HG03571 (cell line): ENCODE measurements around the gene SND1.
"Not testable (repeated sequence)": the region's sequence is repeated elsewhere in the genome, so short reads cannot be mapped to it uniquely, and the experiment has no call there.

Source experiments
- ATAC-seq: cut with Tn5 transposase; IDR thresholded peaks from one replicate; pipeline ENCODE4 v1.9.1; 2021; ENCODE audit not compliant: unreplicated experiment

The SND1 gene

DNA sequence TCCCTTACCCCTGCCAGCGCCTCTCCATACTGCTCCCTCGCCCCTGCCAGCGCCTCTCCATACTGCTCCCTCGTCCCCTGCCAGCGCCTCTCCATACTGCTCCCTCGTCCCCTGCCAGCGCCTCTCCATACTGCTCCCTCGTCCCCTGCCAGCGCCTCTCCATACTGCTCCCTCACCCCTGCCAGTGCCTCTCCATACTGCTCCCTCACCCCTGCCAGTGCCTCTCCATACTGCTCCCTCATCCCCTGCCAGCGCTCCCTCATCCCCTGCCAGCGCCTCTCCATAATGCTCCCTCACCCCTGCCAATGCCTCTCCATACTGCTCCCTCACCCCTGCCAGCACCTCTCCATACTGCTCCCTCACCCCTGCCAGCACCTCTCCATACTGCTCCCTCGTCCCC, 455.5 kb downstream of the SND1 start:
- ATAC-seq, result not testable (repeated sequence)

DNA sequence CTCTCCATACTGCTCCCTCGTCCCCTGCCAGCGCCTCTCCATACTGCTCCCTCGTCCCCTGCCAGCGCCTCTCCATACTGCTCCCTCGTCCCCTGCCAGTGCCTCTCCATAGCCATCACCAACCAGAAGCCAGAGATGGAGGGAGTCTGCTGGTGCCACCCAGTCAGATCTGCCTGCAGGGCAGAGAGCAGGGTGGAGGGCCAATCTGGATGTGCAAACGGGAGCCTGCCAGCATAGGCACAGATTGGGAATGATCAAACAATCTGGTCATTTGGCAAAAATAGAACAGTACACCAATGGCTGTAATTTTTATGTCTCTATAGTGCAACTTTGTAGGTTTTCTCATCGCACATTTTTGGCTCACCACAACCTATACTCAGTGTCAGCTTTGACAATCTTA, 456.1 kb downstream of the SND1 start:
- no peak for ATAC-seq

DNA sequence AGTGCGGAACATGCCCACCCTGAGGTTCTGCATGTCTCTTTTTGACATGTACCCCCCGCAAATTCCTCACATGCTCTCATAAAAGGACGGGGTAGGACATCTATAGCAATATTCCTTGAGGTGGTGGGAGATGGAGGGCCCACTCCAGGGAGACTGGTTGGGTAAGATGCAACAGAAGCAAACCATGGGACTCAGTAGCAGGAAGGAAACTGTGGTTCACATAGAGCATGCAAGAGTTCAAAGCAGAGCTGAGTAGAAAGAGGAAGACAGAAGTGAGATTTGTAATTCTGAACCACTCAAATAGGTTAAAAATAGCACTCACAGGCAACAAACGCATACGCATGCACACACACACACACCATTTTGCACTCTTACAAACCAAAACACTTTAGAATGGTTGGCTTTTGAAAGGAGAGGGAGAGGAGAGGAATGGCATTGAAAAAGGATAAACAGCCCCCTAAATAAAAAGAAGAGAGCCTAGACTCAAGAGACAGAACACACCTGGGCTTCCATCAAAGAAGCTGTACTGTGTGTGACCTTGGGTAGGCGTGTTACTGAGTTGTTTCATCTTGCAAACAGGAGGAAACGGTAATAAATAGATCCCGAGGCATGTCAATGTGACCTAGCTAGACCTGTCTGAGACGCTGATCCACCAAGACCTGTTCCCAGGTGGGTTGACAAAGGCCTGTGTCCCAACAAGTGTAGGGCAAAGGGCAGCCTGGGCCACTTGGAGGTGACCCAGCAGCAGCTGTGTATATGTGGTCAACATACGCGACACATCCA, 456.8 kb downstream of the SND1 start:
- peak; percentile 87 for ATAC-seq

DNA sequence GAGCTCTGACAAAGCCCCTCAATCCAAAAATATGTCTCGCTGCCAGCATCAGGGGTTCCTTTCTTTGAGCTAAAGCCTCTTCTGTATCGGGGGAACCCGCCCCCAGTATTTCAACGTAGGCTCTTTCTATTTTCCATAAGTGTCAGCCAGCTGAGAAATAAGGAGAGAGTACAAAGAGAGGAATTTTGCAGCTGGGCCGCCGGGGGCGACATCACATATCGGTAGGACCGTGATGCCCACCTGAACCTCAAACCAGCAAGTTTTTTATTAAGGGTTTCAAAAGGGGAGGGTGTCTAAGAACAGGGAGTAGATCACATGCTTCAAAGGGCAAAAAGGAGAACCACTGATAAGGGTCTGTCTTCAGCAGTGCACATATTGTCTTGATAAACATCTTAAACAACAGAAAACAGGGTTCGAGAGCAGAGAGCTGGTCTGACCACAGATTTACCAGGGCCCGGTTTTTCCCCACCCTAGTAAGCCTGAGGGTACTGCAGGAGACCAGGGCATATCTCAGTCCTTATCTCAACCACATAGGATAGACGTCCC, 457.5 kb downstream of the SND1 start:
- not testable (repeated sequence) for ATAC-seq

DNA sequence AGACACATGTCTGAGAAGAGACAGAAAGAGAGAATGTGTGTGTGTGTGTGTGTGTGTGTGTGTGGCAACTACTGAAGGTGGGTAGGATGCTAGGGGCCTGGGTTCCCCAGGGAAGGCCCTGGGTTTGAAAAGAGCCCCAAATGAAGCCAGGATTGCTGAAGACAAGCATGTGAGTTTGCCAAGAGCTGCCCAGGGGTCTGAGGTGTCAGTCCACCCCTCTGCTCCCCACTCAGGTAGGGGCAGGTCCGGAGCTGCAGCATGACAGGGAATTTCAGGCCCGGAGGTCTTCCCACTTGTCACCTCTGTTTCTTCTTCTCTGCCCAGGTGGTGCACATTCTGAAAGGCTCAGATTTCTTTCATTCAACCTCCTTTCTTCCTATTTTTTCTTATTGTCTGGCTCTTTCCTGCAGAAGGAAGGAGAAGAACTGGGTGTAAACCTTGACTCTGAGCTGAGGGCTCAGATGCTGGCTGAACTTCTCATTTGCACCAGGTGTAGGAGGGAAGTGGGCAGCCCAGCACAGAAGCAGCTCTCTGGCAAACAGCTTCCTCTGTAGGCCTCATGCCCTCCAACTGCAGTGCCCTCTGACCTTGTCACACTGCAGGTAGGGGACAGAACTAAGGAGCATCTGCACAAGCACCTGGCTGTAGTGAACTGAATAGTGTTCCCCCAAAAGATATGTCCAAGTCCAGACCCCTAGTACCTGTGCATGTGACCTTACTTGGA, 458.8 kb downstream of the SND1 start:
- no peak for ATAC-seq

DNA sequence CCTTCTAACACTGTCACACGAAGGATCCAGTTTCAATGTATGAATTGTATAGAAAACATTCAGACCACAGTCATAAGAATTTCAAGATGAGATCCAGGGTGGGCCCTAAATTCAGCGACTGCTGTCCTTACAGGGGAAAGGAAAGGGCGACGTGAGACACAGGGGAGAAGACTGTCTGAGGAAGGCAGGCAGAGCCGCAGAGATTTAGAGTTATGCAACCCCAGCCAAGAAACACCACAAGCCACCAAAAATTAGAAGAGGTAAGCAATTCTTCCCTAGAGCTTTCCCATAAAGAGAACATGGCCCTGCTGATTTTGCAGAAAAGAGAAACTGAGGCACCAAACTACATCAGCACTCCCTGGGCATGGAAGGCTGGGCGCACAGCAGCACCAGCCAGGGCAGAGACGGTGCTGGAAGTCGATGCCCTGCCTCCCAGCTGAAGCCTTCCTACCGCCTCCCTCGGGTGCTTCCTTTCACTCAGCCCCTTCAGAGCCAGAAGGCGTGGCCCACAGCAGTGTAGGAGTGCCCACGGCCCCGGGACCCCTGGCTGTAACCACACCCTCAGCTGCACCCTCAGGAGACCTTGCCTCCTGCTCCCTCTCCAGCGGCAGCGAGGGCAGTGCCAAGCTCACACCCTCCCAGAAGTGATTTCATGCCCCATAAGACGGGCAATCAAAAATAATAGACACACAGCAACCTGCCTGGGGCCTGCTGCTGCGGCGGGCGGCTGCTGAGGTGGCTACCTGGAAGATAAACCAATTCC, 460.2 kb downstream of the SND1 start:
- ATAC-seq, result no peak

DNA sequence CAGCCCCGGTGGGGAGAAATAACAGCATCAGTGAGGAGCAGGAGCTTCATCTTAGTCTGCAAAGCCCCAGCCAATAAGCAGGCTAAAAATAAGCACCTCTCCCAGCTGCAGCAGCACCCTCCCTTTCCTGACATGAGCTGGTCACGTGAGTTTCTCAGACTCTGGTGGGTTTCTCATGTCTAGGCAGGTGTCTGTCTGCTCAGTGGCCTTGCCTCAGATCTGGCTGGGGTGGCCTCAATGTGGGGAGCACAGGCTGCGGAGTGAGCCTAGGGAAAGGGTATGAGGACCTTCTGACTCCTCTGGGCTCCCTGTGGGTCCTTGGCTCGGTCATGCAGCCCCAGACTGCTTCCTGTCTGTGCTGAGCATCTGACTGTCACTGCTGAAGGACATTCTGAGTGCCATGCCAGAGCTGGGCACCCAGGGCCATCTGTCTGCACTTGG, 460.8 kb downstream of the SND1 start:
- no peak for ATAC-seq

DNA sequence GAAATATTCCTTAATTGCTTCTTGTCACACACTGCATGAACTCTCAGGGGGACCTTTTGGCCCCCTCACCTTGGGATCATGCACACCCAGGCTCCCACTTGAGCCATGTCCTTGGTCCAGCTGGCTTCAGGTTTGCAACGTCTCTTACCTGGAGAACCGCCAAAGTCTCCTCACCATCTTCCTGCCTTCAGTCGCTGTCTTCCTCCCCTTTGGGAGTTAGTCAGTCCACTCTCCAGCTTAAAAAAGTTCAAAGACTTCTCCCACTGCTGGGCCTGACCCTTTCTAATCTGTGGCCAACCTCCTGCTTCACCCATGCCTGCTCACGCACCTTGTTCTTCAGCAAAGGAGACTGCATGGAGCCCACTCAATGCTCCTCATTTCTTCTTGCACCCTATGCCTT, 461.8 kb downstream of the SND1 start:
- ATAC-seq, result no peak

DNA sequence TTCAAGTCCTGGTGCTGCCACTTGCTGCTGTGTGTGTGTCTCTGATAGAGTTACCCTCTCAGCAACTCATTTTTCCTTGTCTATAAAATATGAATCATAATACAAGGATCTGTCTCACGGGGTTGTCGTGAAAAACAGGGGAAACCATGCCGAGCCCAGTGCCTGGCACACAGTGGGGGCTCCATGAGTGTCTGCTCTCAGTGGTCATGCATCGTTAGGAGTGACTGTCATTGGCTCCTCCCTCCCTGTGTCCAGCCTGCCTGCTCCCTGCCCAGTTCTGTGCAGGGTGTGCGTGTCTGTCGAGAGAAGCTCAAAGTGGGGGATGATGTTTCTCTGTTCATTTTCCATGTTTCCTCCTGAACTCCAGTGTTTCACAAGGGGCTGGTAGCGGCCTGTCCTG, 462.8 kb downstream of the SND1 start:
- ATAC-seq, result no peak

DNA sequence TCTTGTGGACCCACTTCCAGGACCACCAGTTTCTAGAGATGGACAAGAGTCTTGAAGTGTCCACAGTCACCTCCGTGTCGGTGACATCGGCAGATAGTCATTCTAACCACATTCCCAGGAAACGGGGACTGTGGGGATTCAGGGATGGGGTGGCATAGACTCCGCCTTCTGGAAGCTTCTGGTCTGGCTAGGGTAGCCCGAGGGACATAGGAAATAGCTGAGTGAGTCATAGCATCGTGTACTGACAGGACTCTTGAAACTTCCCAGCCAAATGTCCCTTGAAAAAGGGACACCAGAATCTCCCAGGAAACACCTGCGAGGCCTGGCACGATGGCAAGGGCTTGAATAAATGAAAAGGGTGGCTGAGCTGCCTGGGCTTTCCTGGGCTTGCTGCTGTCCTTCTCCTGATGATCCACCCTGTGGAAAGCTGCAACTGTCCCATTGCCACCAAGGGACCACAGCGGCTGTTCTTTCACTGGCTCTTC, 463.4 kb downstream of the SND1 start:
- ATAC-seq, result no peak

DNA sequence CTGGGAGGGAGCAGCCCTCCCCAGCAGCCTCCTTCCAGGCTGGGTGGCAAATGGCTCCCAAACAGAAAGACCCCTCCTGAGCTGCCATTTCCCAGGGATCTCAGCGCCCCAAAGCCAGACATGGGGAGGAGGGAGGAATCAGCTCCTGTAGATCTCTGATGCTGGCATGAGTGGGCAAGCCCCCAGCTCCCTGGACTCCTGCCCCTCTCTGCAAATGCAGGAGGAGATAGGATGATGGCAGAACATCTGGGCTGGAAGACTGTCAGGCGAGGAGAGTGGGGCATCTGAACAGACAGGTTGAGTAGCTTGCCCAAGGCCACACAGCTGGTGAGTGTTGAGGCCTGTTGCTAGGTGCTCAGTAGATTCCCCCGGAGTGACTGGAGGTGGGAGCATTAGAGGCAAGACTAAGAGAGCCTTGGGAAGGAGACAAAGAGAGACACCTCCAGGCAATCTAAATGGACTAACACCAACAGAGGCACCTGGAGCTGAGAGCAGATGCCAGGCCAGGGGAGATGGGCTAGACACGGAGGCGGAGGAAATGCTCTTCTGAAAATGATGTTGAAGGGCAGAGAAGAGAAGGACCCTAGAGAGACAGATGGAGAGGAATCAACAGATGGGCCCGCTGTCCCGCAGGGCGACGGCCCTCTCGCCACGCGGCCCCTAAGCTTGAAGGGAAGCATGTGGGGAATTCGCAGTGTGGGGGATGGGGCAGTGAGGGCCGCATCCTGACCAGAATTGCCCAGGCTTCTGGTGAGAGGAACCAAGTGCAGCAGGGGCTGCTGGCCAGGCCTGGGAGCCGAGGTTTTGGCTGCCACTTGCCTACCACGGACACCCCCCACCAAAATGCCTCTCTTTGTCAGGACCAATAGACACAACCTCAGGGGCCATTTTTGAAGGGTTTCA, 464.1 kb downstream of the SND1 start:
- no peak for ATAC-seq

DNA sequence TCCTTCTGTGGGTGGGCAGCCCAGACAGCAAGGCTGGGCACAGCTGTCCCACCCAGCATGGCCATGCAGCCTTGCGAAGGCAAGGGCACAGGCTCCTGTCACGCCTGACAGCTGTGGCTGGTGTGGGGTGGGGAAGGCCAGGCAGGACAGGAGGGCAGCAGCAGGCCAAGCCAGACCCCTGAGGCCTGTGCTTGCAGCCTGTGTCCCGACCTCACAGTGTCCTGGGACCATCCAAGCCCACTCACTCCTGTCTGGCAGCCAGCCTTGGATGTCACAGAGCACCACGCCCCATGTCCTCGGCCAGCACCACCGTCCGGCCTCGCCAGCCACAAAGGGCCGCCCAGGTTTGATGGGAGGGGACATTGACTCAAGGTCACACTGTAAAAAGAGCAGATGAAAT, 464.7 kb downstream of the SND1 start:
- no peak for ATAC-seq

DNA sequence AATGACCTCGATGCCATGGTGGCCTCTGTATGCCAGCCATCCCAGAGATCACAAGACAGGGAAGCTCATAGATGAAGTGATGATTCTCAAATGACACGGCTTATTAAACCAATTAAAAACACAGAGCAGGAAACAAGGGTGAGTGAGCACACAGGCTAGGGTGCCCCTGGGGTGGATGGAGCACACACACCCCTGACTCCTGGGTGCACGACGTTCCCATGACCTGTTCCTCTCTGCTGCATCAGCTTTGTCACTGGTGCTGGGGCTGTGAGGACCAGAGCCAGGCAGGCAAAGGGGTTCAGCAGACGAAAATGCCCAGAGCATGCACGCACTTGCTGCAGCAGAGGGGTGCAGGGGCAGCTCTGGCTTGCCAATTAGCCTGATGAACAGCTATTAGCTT, 465.7 kb downstream of the SND1 start:
- ATAC-seq, result no peak

DNA sequence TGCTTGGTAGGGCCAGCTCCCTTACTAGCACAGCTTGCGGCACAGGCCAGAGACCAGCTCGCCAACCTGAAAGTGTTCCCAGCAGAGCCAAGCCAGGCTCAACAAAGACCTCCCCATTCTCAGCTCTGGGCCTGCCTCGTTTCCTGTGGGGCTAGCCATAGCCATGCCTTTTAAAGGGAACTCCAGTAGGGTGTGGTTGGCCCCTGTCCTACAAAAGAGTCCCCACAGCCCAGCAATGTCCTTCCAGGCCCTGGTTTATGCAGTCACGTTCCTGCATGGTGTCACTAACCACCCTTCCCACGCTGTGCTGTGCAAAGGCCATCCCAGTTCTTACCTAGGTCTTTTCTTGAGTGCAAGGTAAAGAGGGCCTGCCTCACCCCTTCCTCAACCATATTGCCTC, 467.0 kb downstream of the SND1 start:
- ATAC-seq, result no peak

DNA sequence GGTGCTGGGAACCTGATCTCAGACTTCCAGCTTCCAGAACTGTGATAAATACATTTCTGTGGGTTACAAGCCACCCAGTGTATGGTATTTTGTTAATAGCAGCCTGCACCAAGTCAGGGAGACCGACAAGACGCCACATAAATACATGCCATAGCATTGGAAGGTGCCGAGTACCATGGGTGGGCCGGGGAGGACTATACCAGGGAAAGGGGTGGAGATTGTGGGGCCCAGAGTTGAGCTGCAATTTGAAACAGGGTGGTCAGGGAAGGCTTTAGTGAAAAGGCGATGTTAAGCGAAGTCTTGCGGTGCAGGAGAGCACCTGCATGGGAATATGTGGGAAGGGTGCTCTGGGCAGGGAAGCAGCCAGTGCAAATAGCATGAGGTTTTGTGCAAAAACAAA, 468.1 kb downstream of the SND1 start:
- ATAC-seq, result no peak

DNA sequence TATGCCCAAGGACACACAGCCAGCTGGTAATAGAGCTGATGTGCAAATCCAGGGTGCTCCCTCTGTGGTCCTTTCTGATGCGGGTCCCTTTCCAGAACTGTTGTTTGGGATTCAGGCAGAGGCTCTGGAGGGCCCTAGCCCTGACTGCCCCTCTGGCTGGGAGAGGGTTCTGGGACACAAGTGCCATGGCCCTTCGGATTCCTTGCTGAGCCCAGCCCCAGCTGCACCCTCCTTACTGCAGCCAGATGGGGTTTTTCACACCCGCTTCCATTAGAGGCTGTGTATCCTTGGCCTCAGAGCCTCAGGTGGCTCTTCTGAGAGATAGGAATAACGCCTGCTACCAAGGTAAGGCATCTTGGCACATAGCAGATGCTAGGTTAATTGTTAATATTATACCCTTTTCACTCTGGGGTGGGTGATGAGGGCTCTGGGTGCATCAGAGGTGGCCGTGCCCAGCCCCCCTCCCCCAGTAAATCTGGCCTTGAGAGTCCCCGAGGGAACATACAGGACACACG, 469.0 kb downstream of the SND1 start:
- ATAC-seq, result no peak

DNA sequence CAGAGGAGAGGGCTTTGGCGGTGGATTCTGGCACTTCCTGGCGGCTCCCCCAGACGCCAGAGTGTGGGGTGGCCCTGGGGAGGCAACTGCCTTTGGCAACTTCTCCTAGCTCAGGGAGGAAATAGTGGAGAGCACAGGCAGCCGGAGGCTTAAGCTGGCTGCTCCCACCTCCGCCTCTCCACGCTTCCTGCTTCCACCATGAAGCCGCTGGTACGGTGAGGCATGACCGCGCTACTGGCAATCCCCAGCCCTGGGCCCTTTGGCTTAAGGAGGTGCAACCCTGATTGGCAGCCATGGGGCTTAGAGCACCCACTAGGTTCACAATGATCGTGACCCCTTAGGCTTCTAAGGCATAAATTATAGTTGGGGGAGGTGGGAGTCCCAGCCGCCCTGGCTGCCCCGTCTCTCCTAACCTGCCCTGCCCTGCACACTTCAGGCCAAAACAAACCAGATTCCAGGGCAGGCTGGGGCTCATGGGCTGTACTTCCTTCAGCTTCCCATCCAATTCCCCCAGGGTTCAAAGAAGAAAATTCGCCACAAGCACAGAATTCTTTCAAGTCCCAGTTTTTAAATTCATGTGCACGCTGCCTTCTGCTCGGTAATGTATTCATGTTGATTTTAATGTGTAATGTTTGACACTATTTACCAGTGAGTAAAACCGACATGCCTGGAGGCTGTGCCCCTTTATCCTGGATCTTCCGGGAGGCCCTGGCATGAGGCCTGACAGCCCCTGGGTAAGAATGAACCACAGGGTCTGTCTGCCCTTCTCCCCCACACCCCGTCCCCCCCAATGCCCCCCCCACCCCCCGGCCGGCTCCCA, 469.9 kb downstream of the SND1 start:
- no peak for ATAC-seq

DNA sequence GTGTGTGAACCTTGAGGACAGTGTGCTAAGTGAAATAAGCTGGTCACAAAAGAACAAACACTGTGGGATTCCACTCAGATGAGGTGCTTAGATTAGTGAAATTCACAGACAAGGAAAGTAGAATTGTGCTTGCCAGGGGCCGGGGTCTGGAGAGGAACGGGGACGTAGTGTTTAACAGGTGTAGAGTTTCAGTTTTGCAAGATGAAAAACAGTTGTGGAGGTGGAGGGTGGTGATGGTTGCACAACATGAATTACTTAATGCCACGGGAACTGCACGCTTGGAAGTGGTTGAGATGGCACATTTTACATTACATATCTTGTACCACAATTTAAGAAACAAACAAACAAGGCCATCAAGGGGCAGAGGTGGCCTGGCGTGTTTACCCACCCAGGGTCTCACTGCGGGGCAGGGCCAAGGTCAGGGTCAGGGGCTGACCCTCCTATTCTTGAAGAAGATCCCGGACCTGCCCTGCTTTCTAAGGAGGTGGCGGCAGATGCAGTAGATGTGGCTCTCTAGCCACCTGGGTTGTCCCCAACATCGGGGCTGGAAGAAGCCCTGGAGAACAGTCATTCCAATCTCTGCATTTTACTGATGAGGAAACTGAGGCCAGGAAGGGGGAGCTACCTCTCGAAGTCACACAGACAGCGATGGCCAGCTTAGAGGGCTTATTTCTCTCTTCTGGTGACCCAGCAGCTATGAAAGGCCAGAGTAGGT, 470.7 kb downstream of the SND1 start:
- no peak for ATAC-seq
